Thoracic aorta (tissue), 2 donors: Measurements from ENCODE around the gene MKLN1. TPM values are rescaled to one million over a fixed set of nuclear protein-coding genes. Genes with fewer than 3 reads are reported as not detected.

Experiments
- ATAC-seq: fragments of 150-250 bp; one replicate; pipeline ENCODE4 v1.8.0; 2017; ENCODE audit warnings: low read depth; ENCODE audit not compliant: insufficient number of reproducible peaks, low FRiP score
- DNase-seq: peaks from one replicate; pipeline ENCODE4 v3.0.0-alpha.2; 2020; ENCODE audit warnings: low spot score
- H3K27ac ChIP-seq, 2 donors: fragments of 200-600 bp; sonication (generic); 1 replicate in 1 of 2; 2 replicates in 1 of 2; pipeline ENCODE4 v1.5.1; 2016; ENCODE audit warnings: mild to moderate bottlenecking in 2 of 2, moderate library complexity in 2 of 2
- H3K27me3 ChIP-seq: fragments of 200-600 bp; sonication (generic); replicated peaks from 2 replicates; pipeline ENCODE4 v1.6.0; 2016; ENCODE audit warnings: mild to moderate bottlenecking; ENCODE audit not compliant: insufficient read depth
- H3K36me3 ChIP-seq: fragments of 200-600 bp; sonication (generic); one replicate; pipeline ENCODE4 v1.5.1; 2016
- H3K4me1 ChIP-seq, 2 donors: fragments of 200-600 bp; sonication (generic); 1 replicate in 1 of 2; 2 replicates in 1 of 2; pipeline versions ENCODE4 v1.5.1 to v1.6.0; 2016; ENCODE audit warnings: low read depth in 2 of 2, mild to moderate bottlenecking in 1 of 2; ENCODE audit not compliant: control insufficient read depth in 1 of 2
- H3K4me3 ChIP-seq: fragments of 200-600 bp; sonication (generic); 2 replicates; pipeline ENCODE4 v1.5.1; 2016; ENCODE audit warnings: mild to moderate bottlenecking
- H3K9me3 ChIP-seq: fragments of 200-600 bp; sonication (generic); 2 replicates; pipeline ENCODE4 v1.5.1; 2016
- total RNA-seq, 2 donors: library from RNA; depleted of rRNA; stranded (reverse); fragments of >200 nt; gene quantifications; one replicate each; pipeline versions ENCODE4 v1.1.0 to v1.2.3, GENCODE V29; 2016
- TF ChIP-seq, protein P1 (sequence below): fragments of 200-600 bp; sonication (generic); IDR thresholded peaks from one replicate; pipeline ENCODE4 v1.5.1; 2019; ENCODE audit warnings: antibody characterized with exemption

MKLN1 gene
- total RNA-seq, 2 donors from 2014 or later: 56.7 to 82.4 TPM

DNA sequence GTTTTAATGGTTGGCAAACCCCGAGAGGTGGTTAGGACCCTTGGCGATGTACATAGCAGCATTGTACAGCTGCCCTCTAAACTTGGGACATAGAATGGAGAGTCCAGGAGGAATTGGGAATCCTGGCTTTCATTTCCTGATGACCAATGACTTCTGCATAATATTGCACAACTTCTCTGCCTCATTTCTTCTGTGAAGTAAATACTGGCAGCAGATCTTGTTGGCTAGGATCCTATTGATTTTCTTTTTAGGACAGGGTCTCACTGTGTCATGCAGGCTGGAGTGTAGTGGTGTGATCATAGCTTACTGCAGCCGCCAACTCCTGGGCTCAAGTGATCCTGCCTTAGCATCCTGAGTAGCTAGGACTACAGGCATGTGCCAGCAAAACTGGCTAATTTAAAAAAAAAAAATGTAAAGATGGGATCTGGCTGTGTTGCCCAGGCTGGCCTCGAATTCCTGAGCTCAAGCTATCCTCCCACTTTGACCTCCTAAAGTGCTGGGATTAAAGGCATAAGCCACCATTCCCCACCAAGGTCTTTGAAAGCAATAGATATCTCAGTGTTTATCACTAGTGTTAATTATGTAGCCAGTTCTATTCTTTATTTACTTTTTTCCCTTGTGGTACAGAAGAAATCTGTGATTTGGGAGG lies 170.7 kb downstream of the MKLN1 start:
- no peak for ATAC-seq
- TF ChIP-seq, protein P1, sequence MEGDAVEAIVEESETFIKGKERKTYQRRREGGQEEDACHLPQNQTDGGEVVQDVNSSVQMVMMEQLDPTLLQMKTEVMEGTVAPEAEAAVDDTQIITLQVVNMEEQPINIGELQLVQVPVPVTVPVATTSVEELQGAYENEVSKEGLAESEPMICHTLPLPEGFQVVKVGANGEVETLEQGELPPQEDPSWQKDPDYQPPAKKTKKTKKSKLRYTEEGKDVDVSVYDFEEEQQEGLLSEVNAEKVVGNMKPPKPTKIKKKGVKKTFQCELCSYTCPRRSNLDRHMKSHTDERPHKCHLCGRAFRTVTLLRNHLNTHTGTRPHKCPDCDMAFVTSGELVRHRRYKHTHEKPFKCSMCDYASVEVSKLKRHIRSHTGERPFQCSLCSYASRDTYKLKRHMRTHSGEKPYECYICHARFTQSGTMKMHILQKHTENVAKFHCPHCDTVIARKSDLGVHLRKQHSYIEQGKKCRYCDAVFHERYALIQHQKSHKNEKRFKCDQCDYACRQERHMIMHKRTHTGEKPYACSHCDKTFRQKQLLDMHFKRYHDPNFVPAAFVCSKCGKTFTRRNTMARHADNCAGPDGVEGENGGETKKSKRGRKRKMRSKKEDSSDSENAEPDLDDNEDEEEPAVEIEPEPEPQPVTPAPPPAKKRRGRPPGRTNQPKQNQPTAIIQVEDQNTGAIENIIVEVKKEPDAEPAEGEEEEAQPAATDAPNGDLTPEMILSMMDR: no peak
- H3K4me1 ChIP-seq: peaks cover 0 to 8% of the 10 kb centered on the region in 2 donors
- no peak for DNase-seq
- H3K27me3 ChIP-seq: no peaks in the 10 kb centered on the region
- H3K4me3 ChIP-seq: no peak overlapping the region
- no peaks in the 10 kb centered on the region for H3K36me3 ChIP-seq
- no peaks in the 10 kb centered on the region for H3K9me3 ChIP-seq
- H3K27ac ChIP-seq: peak overlapping the region in 1 of 2 donors; percentile 8

DNA sequence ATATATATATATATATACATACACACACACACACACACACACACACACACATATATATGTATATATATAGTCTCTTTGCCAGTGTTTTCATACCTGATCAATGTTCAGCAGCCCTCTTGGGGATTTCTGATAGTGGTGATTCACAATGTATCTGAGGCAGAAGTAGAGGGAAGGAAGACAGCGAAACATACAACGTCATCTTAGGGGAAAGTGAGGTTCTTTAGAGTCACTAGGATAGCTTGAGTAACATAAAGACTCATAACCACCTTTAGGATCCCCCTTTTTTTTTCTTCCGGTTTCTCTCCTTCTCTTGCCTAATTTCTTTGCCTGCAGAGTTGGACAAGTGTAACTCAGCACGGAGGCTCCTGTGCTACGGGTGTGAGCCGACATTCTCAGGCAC lies 172.1 kb downstream of the MKLN1 start:
- DNase-seq (no peak), ATAC-seq (no peak)
- Histone ChIP-seq H3K27ac (no peak overlapping the region), H3K4me1 (peaks cover 0 to 10% of the 10 kb centered on the region in 2 donors), H3K27me3 (no peaks in the 10 kb centered on the region), H3K9me3 (no peaks in the 10 kb centered on the region), H3K4me3 (no peak overlapping the region), H3K36me3 (no peaks in the 10 kb centered on the region)
- TF ChIP-seq, protein P1: no peak

DNA sequence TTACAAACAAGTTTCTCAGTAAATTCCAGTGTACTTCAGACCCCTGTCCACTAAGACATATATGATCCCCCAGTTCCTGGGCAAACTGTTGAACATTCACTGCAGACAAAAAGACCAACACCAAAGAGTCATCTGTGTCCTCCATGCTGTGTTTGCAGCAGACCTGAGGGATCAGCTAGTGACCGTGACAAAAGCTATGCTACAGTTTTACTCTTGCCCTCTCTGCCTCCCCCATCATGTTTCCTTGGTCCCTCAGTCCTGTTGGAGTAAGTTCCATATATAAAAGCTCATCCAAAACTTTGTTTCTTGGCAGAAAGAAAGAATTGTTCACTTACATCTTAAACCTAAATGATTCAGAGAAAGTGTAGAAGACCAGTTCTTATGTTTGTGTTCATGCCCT lies 172.7 kb downstream of the MKLN1 start:
- H3K4me1 ChIP-seq: peaks cover 0 to 10% of the 10 kb centered on the region in 2 donors
- no peak overlapping the region for H3K27ac ChIP-seq
- TF ChIP-seq, protein P1: no peak
- H3K36me3 ChIP-seq: no peaks in the 10 kb centered on the region
- no peak for ATAC-seq
- DNase-seq: no peak
- H3K9me3 ChIP-seq: no peaks in the 10 kb centered on the region
- no peak overlapping the region for H3K4me3 ChIP-seq
- H3K27me3 ChIP-seq: no peaks in the 10 kb centered on the region

DNA sequence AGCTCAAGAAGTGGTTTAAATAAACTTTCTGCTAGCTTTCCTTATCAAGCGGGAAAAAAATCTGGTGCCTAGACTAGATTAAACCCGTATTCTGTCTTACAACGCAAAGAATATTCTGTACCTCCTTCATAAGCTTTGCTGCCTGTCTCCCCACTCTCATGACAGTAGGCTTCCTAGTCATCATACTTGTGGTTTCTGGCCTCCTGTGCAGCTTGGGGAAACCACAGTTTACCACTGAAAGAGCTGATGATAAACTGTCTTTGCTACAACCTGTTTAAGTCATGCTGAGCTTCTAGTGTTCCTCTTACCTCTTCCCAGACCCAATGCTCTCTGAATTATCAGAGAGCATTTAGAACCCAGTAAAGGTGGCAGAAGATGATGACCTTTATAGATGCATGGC lies 173.7 kb downstream of the MKLN1 start:
- no peaks in the 10 kb centered on the region for H3K9me3 ChIP-seq

DNA sequence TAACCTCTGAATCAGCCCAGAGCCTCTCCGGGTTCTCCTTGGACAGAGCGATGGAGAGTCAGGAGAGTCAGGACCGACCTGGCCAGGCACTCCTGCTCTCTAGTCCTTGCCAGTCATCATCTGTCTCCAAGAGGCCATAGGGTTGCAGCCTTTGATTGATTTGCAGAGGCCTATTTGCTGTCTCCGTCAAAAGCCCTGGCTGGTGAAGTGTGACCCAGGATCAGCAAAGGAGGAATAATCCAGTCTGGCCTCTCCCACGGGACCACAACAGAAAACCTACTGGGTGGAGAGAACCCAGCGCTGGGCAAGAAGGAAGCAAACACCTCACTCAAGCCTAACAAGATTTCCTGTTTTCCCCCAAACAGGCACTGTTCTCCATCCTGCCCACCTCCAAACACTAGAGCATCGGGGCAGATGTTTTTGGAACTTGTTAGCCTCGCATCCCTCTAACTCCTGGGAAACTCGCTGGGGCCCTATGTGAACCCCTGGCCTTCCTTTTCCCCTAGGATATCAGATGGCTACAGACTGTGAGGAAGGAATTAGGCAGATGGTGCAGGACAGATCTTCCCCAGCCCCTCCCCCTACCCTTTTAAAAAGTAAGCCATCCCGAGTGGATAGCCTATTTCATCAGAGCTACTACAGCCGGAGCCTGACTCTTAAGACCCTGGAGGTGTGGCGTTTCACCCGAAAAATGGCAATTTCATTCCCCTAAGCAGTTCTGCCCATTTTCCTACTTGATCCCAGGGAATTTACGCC lies 174.4 kb downstream of the MKLN1 start:
- H3K4me1 ChIP-seq: peaks cover 0 to 10% of the 10 kb centered on the region in 2 donors
- no peaks in the 10 kb centered on the region for H3K9me3 ChIP-seq
- no peaks in the 10 kb centered on the region for H3K36me3 ChIP-seq
- no peak for ATAC-seq
- DNase-seq: no peak
- no peak overlapping the region for H3K4me3 ChIP-seq
- H3K27ac ChIP-seq: no peak overlapping the region
- no peaks in the 10 kb centered on the region for H3K27me3 ChIP-seq
- TF ChIP-seq, protein P1: no peak

More for the DNA sequence above, 173.7 kb downstream of the MKLN1 start:
- Histone ChIP-seq H3K36me3 (no peaks in the 10 kb centered on the region), H3K27ac (no peak overlapping the region), H3K27me3 (no peaks in the 10 kb centered on the region), H3K4me3 (no peak overlapping the region), H3K4me1 (peaks cover 0 to 10% of the 10 kb centered on the region in 2 donors)
- TF ChIP-seq, protein P1: no peak
- DNase-seq (no peak), ATAC-seq (no peak)
